HG02970 (cell line): ENCODE results near the gene RTCA.
"Not testable (repeated sequence)": the region's sequence is repeated elsewhere in the genome, so short reads cannot be mapped to it uniquely, and the experiment has no call there.

Experiments used
- ATAC-seq: cut with Tn5 transposase; IDR thresholded peaks from one replicate; pipeline ENCODE4 v1.9.1; 2021; ENCODE audit warnings: mild to moderate bottlenecking, moderate library complexity, moderate number of reproducible peaks; ENCODE audit not compliant: unreplicated experiment, low FRiP score

The RTCA gene

DNA sequence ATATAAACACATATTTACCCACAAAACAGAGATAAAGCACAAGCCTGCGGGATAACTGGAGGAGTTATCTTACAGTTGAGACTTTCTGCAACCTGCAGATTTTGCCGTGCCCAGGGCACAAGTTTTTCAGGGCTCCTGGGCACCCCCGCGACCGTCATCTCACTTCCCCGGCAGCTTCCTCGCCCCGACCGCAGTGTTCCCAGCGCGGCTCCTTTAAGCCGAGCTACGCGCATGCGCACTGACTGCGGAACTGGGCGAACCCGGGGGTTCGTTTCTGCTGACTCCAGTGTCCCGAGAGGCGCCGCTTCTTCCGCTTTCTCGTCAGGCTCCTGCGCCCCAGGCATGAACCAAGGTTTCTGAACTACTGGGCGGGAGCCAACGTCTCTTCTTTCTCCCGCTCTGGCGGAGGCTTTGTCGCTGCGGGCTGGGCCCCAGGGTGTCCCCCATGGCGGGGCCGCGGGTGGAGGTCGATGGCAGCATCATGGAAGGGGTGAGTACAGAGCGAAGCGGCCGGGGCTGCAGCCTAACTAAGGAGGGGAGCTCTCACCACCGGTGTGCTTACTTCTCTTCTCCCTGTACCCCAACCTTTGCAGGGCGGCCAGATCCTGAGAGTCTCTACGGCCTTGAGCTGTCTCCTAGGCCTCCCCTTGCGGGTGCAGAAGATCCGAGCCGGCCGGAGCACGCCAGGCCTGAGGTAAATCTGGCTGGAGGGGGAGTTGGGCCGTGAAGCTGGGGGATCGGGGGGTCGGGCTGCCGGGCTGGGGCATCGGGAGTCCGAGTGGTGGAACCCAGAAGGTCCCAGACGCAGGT lies at the start of gene RTCA:
Gene RTCA, plus strand, starts transcription at position 286 of the 810 bp plus-strand sequence. Its CDS starts 160 bp downstream, at position 446.
- peak; percentile 99 for ATAC-seq

DNA sequence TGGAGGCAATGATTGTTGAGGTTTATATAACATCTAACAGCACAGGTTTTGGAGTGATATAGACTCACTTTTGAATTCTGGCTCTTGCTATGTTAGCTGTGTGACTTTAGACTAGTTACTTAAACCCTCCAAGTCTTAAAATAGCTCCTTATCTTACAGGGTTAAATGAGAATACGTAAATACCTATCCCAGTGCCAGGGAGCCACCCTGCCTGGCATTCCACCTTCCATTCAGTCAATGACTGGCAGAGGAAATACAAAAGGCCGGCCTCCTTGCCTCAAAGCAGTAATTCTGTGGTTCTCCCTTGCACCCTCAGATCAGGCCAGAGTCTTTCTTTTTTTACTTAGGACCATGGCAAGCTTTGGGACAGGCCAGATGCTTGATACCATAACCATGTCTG lies 48.2 kb upstream of the RTCA start:
- ATAC-seq: no peak

DNA sequence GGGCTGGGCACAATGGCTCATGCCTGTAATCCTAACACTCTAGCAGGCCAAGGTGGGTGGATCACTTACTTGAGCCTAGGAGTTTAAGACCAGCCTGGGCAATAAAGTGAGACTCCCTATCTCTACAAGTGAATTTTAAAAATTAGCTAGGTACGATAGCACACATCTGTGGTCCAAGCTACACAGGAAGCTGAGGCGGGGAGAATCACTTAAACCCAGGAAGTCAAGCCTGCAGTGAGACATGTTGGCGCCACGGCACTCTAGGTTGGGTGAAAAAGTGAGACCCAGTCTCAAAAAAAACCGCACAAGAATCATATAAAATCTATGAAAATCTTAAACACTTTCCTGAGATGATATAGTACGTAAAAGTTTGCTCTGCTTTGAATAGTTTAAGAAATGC lies 46.6 kb upstream of the RTCA start:
- ATAC-seq: no peak

DNA sequence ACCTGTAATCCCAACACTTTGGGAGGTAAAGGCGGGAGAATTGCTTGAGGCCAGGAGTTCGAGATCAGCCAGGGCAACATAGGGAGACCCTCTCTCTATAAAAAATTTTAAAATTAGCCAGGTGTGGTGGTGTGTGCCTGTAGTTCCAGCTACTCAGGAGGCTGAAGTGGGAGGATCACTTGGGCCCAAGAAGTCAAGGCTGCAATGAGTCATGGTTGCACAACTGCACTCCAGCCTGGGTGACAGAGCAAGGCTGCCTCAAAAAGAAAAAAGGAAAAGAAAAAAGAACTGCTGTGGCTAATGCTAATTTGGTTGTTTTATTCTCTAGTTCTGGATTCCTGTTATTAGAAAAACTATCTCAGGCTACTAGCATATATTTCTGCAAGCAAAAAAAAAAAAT lies 46.1 kb upstream of the RTCA start:
- ATAC-seq: no peak

DNA sequence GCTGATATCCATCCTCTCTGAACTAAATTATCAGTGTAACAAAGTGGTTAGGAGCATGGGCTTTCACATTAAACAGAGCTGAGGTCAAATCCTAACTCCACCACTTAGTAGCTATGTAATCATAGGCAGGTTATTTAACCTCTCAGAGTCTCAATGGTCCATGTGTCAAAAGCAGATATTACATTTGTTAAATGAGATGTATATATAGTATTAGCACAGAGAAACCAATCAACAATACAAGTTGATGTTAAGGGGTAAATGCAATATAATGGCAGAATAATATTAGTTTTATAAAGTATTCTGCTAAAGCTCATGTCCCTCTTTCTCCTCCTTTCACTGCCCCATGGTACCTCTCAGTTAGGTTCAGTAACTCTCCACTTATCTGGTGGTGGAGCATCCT lies 43.6 kb upstream of the RTCA start:
- ATAC-seq: no peak

DNA sequence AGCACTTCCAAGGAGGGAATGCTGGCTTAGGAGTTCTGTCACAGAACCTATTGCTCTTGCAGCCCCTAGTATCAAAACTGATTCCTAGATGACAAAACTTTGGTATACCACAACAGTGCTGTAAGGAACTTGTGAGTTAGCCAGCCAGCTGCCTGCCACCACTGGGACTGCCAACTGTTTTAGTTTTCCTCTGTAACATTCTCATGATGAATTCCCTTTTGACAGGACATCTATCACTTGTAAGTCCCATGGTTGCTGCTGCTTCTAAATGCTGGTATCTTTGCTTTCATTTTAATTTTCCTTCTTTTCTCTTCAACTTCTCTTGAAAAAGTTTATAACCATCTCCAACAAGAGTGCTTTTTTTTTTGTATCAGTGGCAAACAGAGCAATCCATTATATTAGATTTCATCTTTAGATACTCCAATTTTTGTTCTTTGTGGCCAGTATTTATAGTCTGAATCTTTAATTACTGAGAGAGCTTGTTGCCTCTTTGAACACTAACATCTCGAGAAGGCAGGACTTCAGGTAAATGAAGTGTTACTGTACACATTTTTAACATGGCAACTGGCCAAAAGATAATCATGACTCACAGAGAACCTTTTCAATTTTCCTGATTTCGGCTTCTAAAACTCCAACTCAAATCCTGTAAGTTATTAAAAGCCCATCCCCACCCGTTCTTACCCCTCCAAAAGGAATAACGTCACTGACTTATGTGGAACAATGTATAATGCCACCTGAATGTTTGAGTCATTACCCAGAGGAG lies 36.2 kb upstream of the RTCA start:
- no peak for ATAC-seq

DNA sequence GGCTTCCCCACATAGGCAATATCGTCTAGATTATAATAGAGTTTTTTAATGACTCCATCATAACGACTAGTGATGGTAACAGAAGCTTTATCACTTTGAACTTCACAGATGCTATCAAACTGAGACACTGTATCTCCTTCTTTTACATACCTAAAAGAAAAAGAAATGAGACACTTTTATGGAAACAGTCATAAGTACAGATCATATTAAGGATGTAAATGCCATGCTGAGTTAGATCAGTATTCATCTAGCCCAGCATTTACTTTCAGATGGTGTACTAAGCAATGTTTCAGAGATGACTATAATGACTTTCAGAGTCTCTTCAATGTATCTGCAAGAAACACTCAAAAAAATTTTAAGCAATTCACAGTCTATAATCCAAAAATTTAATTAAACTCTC lies 35.3 kb upstream of the RTCA start:
- ATAC-seq: no peak

DNA sequence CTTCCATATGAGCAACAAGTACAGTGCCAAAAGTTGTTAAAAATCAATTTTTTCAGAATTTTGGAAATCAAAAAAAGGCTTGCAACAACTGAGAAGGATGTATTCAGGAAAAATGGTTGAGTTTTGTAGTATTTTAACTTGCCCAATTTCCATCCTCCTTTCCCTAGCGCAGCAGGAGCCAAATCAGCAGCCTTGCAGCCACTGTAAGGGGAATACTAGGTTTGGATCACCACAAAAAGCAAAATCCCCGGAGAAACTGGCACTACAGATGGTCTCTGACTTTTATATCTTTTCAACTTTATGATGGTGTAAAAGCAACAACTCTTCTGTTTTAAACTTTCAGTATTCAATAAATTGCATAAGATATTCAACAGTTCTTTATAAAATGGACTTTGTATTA lies 34.3 kb upstream of the RTCA start:
- no peak for ATAC-seq

DNA sequence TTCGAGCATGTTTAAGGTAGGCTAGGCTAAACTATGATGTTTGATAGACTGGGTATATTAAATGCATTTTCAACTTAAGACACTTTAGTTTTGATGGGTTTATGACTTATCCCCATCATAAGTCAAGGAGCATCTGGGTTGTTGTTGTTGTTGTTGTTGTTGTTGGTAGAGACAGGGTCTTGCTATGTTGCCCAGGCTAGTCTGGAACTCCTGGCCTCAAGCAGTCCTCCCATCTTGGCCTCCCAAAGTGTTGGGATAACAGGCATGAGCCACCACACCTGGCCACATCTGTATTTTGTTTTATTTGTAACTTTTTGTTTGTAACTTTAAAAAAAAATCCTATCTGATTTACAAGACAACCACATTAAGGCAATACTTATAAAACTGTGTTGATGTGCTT lies 33.9 kb upstream of the RTCA start:
- ATAC-seq: no peak

DNA sequence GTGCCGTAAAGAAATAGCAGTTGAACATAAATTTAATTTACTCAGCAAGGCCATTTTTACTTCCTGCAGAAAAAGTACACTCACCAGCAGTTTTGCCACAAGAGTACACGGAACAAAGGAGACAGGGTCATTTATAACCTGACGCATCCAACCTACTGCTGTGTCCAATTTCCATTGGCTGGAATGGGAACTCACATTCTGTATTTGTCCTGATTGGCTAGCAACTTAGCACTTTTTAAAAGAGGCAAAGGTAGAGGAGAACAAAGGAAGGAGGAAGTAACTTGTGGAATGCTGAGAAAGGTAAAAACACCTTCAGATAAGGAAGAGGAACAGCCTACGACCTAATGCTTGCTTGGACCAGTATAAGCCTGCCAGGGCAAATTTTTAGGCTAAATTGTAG lies 32.5 kb upstream of the RTCA start:
- ATAC-seq: not testable (repeated sequence)

DNA sequence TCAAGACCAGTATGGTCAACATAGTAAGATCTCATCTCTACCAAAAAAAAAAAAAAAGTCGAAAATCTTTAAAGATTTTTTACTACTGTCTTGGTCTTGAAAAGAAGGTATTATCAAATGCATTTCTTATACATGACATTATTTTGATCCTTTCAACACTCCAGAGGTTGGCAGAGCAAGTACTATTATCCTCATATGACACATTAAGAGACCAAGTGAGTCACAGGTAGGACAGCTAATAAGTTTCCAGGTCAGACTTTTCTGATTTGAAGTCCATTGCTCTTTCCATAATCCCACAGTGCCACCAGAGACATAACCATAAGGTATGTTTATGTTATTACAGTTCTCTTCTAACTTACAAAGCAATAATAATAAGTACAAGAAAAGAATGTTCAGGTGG lies 31.6 kb upstream of the RTCA start:
- no peak for ATAC-seq

DNA sequence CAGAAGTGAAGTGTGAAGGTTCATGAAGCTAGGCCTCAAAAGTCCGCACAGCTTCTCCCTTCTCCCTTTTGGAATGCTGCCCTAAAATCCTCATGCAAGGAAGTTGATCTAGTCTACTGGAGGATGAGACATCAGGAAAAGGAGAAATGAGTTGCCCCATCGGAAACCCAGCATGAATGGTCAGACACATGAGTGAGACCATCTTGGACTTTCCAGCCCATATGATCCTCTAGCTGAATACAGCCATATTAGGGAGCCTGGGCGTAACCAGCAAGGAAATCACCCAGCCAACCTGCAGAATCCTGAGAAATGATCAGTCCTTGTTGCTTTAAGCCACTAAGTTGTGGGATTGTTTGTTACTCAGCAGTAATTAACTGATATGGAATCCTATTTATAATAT lies 28.9 kb upstream of the RTCA start:
- no peak for ATAC-seq

DNA sequence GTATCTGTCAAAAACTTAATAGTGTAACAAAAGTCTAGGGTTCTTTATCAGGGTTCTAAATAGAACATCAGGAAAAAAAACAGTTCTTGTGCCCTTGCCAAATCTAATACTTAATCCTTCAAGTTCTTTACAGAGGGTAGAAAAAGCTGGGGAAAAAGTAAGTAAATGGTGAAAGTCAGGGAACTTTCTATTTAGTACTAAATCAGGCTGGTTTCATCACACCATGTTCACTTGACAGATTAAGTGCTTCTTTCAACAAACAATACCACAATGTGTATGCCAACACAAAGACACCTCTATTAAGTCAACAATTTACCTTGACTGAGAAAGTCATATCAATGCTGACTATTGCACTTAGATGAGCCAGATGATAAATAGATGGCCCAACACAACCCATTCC lies 26.1 kb upstream of the RTCA start:
- no peak for ATAC-seq

DNA sequence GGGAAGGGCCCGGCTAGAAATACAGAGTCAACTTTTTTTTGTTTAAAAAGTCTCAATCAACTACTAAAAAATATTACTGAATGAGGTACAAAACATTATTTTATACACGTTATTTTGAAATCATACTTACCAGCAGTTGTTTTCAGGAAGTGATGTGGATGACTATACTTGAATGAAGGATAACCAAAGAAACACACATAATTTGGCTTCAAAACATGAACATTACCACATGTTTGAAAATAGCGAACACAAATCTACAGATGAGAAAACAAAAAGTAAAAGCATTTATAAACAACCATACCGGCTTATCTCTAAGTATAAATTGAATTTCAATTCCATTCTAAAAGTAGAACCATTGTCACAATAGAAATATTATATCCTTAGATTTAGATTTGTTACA lies 25.4 kb upstream of the RTCA start:
- ATAC-seq: no peak

DNA sequence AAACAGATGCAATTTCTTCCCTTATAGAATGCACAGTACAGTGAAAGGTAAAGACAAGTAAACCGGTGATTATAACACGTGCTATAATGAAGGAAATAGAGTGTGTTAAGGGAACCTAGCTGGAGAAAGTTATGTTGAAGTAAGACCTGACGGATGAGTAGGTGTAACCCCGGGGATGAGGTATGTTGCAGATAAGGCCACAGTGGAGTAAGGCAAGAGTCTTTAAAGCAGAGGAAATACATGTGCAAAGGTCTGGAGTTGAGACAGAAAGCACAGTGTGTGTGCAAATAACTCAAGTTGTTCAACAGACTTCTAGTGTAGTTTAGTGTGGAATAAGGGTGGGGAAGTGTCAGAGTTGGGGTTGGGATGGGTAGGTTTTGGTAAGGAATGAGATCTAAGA lies 19.3 kb upstream of the RTCA start:
- no peak for ATAC-seq

DNA sequence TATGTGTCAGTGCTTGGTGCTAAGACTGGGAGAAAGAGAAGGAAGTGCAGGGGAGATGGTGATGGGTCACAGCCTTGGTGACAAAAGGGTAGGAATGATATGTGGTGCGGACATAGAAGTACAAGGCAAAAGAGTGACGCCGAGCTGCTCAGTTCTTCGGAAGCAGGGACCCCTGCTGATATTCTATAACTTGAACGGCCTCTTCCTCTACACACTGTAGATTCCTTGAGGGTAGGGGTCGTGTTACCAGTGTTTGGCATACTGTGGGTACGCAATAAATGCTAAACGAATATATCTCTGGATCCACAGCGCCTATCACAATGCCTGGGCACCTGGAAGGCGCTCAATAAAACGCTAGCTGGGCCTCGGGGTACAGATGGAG lies 16.9 kb upstream of the RTCA start:
- ATAC-seq: no peak

DNA sequence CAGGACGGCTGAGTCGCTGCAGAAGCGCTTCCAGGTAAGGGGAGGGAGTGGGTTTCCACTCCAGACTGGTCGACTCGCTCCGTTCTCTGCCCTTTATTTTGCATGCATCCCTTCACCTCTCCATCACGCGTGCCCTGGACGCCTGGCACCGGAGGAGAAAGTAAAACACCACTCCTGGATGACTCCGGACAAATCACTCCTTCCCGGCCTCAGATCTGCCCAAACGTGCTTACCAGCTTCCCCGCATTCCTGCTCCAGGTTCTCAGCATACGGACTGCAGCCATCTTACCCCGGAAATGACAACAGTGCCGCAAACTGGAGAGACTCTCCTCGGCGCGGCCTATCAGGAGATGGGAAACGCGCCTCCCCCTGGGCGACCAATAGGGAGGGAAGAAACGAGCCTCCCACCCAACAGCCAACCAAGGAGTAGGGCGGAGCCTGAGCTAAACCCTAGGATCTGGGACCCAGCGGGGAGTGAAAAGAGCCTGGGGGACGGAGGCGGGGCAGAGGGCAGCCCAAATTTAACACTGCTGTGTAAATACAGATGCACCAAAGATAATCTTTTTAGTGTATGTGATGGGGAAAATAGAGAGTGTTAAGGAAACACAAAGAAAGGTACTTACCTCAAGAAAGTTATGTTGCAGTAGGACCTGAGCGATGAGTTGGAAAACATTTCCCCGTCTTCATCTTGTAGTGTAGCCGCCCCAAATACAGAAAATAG lies 16.3 kb upstream of the RTCA start, which contains the start of gene DBT:
Gene DBT, minus strand, starts transcription at position 298 of the 721 bp plus-strand sequence. Its CDS starts 14 bp downstream, at position 284.
- ATAC-seq: peak; percentile 100

DNA sequence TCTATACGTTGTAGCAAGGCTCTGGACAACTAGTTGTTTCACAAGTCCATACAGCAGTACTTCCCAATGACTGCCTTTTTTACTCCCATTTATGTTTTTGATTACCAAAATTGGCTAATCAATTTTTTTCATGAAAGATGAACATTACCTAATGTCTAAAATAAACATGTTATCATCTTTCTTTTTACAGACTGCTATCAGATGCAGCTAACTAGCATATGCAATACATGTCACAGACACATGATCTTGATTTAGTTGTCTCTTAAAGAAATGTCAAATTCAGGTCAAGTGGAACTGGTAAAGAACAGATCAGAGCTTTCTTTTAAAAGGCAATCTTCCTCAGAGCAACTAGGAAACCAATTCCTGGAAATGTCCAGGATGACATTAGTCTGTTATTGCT lies 15.8 kb upstream of the RTCA start:
- ATAC-seq: no peak

DNA sequence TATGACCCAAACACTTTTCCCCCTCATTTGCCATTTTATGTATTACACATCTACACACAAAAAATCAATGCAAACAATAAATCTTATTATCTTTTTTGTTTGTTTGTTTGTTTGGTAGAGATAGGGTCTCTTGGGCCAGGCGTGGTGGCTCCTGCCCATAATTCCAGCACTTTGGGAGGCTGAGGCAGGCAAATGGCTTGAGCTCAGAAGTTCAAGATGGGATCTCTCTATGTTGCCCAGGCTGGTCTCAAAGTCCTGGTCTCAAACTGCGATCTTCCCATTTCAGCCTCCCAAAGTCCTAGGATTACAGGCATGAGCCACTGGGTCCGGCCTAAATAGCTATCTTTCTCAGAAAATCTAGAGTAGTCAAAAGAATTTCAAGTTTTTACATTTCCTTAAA lies 15.2 kb upstream of the RTCA start:
- ATAC-seq: no peak

DNA sequence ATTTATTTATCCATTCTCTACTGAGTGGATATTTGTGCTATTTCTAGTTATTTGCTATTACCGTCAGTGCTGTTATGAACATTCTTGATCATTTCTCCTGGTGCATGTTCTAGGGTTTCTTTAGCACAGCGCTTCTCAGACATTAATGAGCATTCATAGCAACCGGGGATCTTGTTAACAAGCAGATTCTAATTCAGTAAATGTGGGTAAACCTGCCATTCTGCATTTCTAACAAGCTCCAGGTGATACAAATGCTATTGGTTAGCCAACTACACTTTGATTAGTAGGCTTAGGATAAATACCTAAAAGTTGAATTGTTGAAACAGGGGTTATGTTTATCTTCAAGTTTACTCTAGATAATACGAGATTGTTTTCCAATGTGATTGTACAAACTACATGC lies 13.1 kb upstream of the RTCA start:
- no peak for ATAC-seq

DNA sequence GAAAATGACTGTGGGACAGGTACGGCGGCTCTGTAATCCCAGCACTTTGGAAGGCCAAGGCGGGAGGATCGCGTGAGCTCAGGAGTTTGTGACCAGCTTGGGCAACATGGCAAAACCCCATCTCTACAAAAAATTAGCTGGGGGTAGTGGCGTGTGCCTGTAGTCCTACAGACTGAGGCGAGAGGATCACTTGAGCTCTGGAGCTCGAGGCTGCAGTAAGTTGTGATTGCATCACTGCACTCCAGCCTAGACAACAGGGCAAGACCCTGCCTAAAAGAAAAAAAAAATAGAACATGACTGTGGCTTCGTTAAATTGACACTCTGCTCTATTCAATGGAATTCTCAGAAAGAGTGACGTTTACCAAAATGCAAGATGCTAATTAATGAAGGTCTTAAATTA lies 12.5 kb upstream of the RTCA start:
- ATAC-seq: no peak
